ENCODE results near the gene CLRN3. TPM values are rescaled to one million over a fixed set of nuclear protein-coding genes. Genes with fewer than 3 reads are reported as not detected.

Gene CLRN3
- total RNA-seq, 2 experiments from 2014 or later: not detected

- ATAC-seq (no peak), DNase-seq (peak; percentile 33)
- Mint-ChIP-seq H3K4me1 (peaks cover 14% of the 10 kb centered on the region), H3K27me3 (peaks cover 16% of the 10 kb centered on the region), H3K27ac (no peak overlapping the region), H3K4me3 (no peak overlapping the region), H3K36me3 (no peaks in the 10 kb centered on the region), H3K9me3 (ENCODE audit: low read depth) (no peaks in the 10 kb centered on the region)
- CTCF ChIA-PET: interaction anchor here (1.1 kb wide), 1 partner anchor 128 kb away, joined by 4 read pairs; no protein-coding TSS in a partner anchor
These were observed 9.2 kb downstream of the CLRN3 start for GRCh38 chr10:127883516-127883915.

GRCh38 chr10:127882801-127883459, 9.8 kb downstream of the CLRN3 start:
- CTCF ChIA-PET: interaction anchor here (1.1 kb wide), 1 partner anchor 128 kb away, joined by 4 read pairs; no protein-coding TSS in a partner anchor
- DNase-seq: peak; percentile 2
- H3K4me3 Mint-ChIP-seq: no peak overlapping the region
- no peaks in the 10 kb centered on the region for H3K9me3 Mint-ChIP-seq (ENCODE audit: low read depth)
- H3K27me3 Mint-ChIP-seq: peaks cover 11% of the 10 kb centered on the region
- no peaks in the 10 kb centered on the region for H3K36me3 Mint-ChIP-seq
- H3K4me1 Mint-ChIP-seq: peaks cover 19% of the 10 kb centered on the region
- no peak overlapping the region for H3K27ac Mint-ChIP-seq
- no peak for ATAC-seq

GRCh38 chr10:127882391-127882790, 10.3 kb downstream of the CLRN3 start:
- Mint-ChIP-seq H3K4me1 (peaks cover 25% of the 10 kb centered on the region), H3K4me3 (no peak overlapping the region), H3K9me3 (ENCODE audit: low read depth) (no peaks in the 10 kb centered on the region), H3K27ac (no peak overlapping the region), H3K27me3 (peaks cover 9% of the 10 kb centered on the region), H3K36me3 (no peaks in the 10 kb centered on the region)
- ATAC-seq (no peak), DNase-seq (peak; percentile 18)
- CTCF ChIA-PET: no interaction called here

GRCh38 chr10:127881262-127881661, 11.5 kb downstream of the CLRN3 start:
- H3K9me3 Mint-ChIP-seq (ENCODE audit: low read depth): no peaks in the 10 kb centered on the region
- no peaks in the 10 kb centered on the region for H3K36me3 Mint-ChIP-seq
- peaks cover 8% of the 10 kb centered on the region for H3K27me3 Mint-ChIP-seq
- H3K27ac Mint-ChIP-seq: no peak overlapping the region
- no peak for DNase-seq
- no peak overlapping the region for H3K4me3 Mint-ChIP-seq
- H3K4me1 Mint-ChIP-seq: peaks cover 29% of the 10 kb centered on the region
- ATAC-seq: no peak
- CTCF ChIA-PET: interaction anchor here (1.0 kb wide), 1 partner anchor 25 kb away, joined by 3 read pairs; no protein-coding TSS in a partner anchor

- ATAC-seq (no peak), DNase-seq (peak; percentile 49)
- Mint-ChIP-seq H3K36me3 (no peaks in the 10 kb centered on the region), H3K27me3 (peaks cover 12% of the 10 kb centered on the region), H3K9me3 (ENCODE audit: low read depth) (no peaks in the 10 kb centered on the region), H3K4me3 (no peak overlapping the region), H3K27ac (peak overlapping the region; percentile 68), H3K4me1 (peaks cover 29% of the 10 kb centered on the region)
- CTCF ChIA-PET: interaction anchor here (0.6 to 1.0 kb wide), 2 partner anchors 25 to 331 kb away, joined by 3 read pairs; no protein-coding TSS in a partner anchor
These were observed 12.2 kb downstream of the CLRN3 start for GRCh38 chr10:127880557-127880956.

GRCh38 chr10:127878475-127879055, 14.2 kb downstream of the CLRN3 start:
- CTCF ChIA-PET: interaction anchor here (1.0 to 1.3 kb wide), 2 partner anchors 133 to 191 kb away, joined by 3 to 4 read pairs; no protein-coding TSS in a partner anchor

GRCh38 chr10:127877699-127878098, 15.0 kb downstream of the CLRN3 start:
- peaks cover 29% of the 10 kb centered on the region for H3K4me1 Mint-ChIP-seq
- H3K36me3 Mint-ChIP-seq: no peaks in the 10 kb centered on the region
- no peaks in the 10 kb centered on the region for H3K9me3 Mint-ChIP-seq (ENCODE audit: low read depth)
- ATAC-seq (no peak), DNase-seq (peak; percentile 9)
- CTCF ChIA-PET: no interaction called here
- no peak overlapping the region for H3K27ac Mint-ChIP-seq
- no peak overlapping the region for H3K4me3 Mint-ChIP-seq
- peaks cover 16% of the 10 kb centered on the region for H3K27me3 Mint-ChIP-seq

More at GRCh38 chr10:127878475-127879055, 14.2 kb downstream of the CLRN3 start:
- Mint-ChIP-seq H3K27me3 (peaks cover 16% of the 10 kb centered on the region), H3K4me3 (no peak overlapping the region), H3K9me3 (ENCODE audit: low read depth) (no peaks in the 10 kb centered on the region), H3K27ac (no peak overlapping the region), H3K4me1 (peaks cover 29% of the 10 kb centered on the region), H3K36me3 (no peaks in the 10 kb centered on the region)
- ATAC-seq: no peak
- peak; percentile 37 for DNase-seq

- Mint-ChIP-seq H3K36me3 (no peaks in the 10 kb centered on the region), H3K4me1 (peaks cover 29% of the 10 kb centered on the region), H3K4me3 (no peak overlapping the region), H3K27ac (no peak overlapping the region), H3K9me3 (ENCODE audit: low read depth) (no peaks in the 10 kb centered on the region), H3K27me3 (peaks cover 20% of the 10 kb centered on the region)
- CTCF ChIA-PET: interaction anchor here (1.5 kb wide), 1 partner anchor 134 kb away, joined by 4 read pairs; no protein-coding TSS in a partner anchor
- peak; percentile 47 for ATAC-seq
- peak; percentile 45 for DNase-seq
These were observed 15.6 kb downstream of the CLRN3 start for GRCh38 chr10:127877116-127877515.

- DNase-seq: peak; percentile 9
- no peak for ATAC-seq
- no peaks in the 10 kb centered on the region for H3K36me3 Mint-ChIP-seq
- CTCF ChIA-PET: interaction anchor here (1.5 kb wide), 1 partner anchor 136 kb away, joined by 4 read pairs; no protein-coding TSS in a partner anchor
- peaks cover 28% of the 10 kb centered on the region for H3K27me3 Mint-ChIP-seq
- H3K4me1 Mint-ChIP-seq: peaks cover 25% of the 10 kb centered on the region
- H3K4me3 Mint-ChIP-seq: no peak overlapping the region
- no peak overlapping the region for H3K27ac Mint-ChIP-seq
- no peaks in the 10 kb centered on the region for H3K9me3 Mint-ChIP-seq (ENCODE audit: low read depth)
These were observed 16.8 kb downstream of the CLRN3 start for GRCh38 chr10:127875916-127876315.

- no peaks in the 10 kb centered on the region for H3K9me3 Mint-ChIP-seq (ENCODE audit: low read depth)
- CTCF ChIA-PET: interaction anchor here (1.4 kb wide), 1 partner anchor 136 kb away, joined by 3 read pairs; no protein-coding TSS in a partner anchor
- H3K27ac Mint-ChIP-seq: no peak overlapping the region
- H3K36me3 Mint-ChIP-seq: no peaks in the 10 kb centered on the region
- ATAC-seq: no peak
- H3K4me1 Mint-ChIP-seq: peaks cover 20% of the 10 kb centered on the region
- peak; percentile 11 for DNase-seq
- H3K27me3 Mint-ChIP-seq: peaks cover 32% of the 10 kb centered on the region
- no peak overlapping the region for H3K4me3 Mint-ChIP-seq
These were observed 17.3 kb downstream of the CLRN3 start for GRCh38 chr10:127875449-127875765.

- Mint-ChIP-seq H3K4me3 (no peak overlapping the region), H3K27me3 (peaks cover 36% of the 10 kb centered on the region), H3K36me3 (no peaks in the 10 kb centered on the region), H3K4me1 (peaks cover 16% of the 10 kb centered on the region), H3K9me3 (ENCODE audit: low read depth) (no peaks in the 10 kb centered on the region), H3K27ac (no peak overlapping the region)
- DNase-seq (peak; percentile 19), ATAC-seq (no peak)
- CTCF ChIA-PET: interaction anchor here (1.0 to 1.4 kb wide), 2 partner anchors 10 to 136 kb away, joined by 3 read pairs; no protein-coding TSS in a partner anchor
These were observed 17.9 kb downstream of the CLRN3 start for GRCh38 chr10:127874671-127875448.

GRCh38 chr10:127873901-127874470, 18.8 kb downstream of the CLRN3 start:
- Mint-ChIP-seq H3K4me1 (peaks cover 16% of the 10 kb centered on the region), H3K36me3 (no peaks in the 10 kb centered on the region), H3K27ac (no peak overlapping the region), H3K27me3 (peaks cover 44% of the 10 kb centered on the region), H3K9me3 (ENCODE audit: low read depth) (no peaks in the 10 kb centered on the region), H3K4me3 (no peak overlapping the region)
- CTCF ChIA-PET: interaction anchor here (1.0 to 1.4 kb wide), 2 partner anchors 10 to 137 kb away, joined by 3 read pairs; no protein-coding TSS in a partner anchor
- ATAC-seq (no peak), DNase-seq (peak; percentile 34)

All from activated CD8-positive, alpha-beta memory T cell treated with anti-CD3 and anti-CD28 coated beads, Interleukin-2, amount 10 ng/mL, durations not matched to agents 7 days and 5 days (primary cell).